ENCODE results near the gene TRABD.

- TF ChIP-seq POLR2AphosphoS5 (IDR thresholded peaks at IDR 0.05; ENCODE audit: low read depth, low read length) (no peak), POLR2A (IDR thresholded peaks at IDR 0.05; ENCODE audit: low read depth, low read length) (no peak), TAF1 (IDR thresholded peaks at IDR 0.05; ENCODE audit: borderline replicate concordance, low read depth, low read length) (no peak)
Measured at GRCh38 chr22:50213263-50213662, 27.6 kb downstream of the TRABD start.
